ENCODE measurements around the gene SLC5A10. TPM values are rescaled to one million over a fixed set of nuclear protein-coding genes. Genes with fewer than 3 reads are reported as not detected.

Gene SLC5A10
- total RNA-seq, 4 donors from 2014 or later: not detected

- peaks cover 0 to 18% (median 15%) of the 10 kb centered on the region in 4 donors for H3K4me1 ChIP-seq
- no peak overlapping the region for H3K4me3 ChIP-seq
- TF ChIP-seq POLR2A (IDR thresholded peaks at IDR 0.05): no peak
- no peak for TF ChIP-seq CTCF (IDR thresholded peaks at IDR 0.05)
- H3K27me3 ChIP-seq: no peaks in the 10 kb centered on the region
- H3K27ac ChIP-seq: no peak overlapping the region
- no peak for DNase-seq
- no peaks in the 10 kb centered on the region for H3K9me3 ChIP-seq
- H3K36me3 ChIP-seq: peaks cover 0 to 4% (median 0%) of the 10 kb centered on the region in 3 donors
Observed at GRCh38 chr17:18995220-18995619, 43.3 kb downstream of the SLC5A10 start.

- TF ChIP-seq CTCF (IDR thresholded peaks at IDR 0.05): no peak
- no peak for TF ChIP-seq POLR2A (IDR thresholded peaks at IDR 0.05)
- Histone ChIP-seq H3K9me3 (no peaks in the 10 kb centered on the region), H3K36me3 (peaks cover 0 to 4% (median 0%) of the 10 kb centered on the region in 3 donors), H3K27me3 (no peaks in the 10 kb centered on the region), H3K4me3 (no peak overlapping the region), H3K27ac (no peak overlapping the region), H3K4me1 (peaks cover 0 to 25% (median 15%) of the 10 kb centered on the region in 4 donors)
- no peak for DNase-seq
Observed at GRCh38 chr17:18996458-18996857, 44.5 kb downstream of the SLC5A10 start.

- peaks cover 0 to 33% (median 10%) of the 10 kb centered on the region in 4 donors for H3K4me1 ChIP-seq
- TF ChIP-seq CTCF (IDR thresholded peaks at IDR 0.05) (no peak), POLR2A (IDR thresholded peaks at IDR 0.05) (no peak)
- H3K9me3 ChIP-seq: no peaks in the 10 kb centered on the region
- H3K27ac ChIP-seq: no peak overlapping the region
- DNase-seq: no peak
- no peaks in the 10 kb centered on the region for H3K27me3 ChIP-seq
- H3K4me3 ChIP-seq: no peak overlapping the region
- peaks cover 0 to 4% (median 0%) of the 10 kb centered on the region in 3 donors for H3K36me3 ChIP-seq
Observed at GRCh38 chr17:18997650-18998196, 45.8 kb downstream of the SLC5A10 start.

GRCh38 chr17:18999394-18999793 lies 47.4 kb downstream of the SLC5A10 start:
- no peaks in the 10 kb centered on the region for H3K27me3 ChIP-seq
- no peak for DNase-seq
- H3K9me3 ChIP-seq: no peaks in the 10 kb centered on the region
- H3K36me3 ChIP-seq: no peaks in the 10 kb centered on the region
- no peak overlapping the region for H3K4me3 ChIP-seq
- H3K27ac ChIP-seq: no peak overlapping the region
- TF ChIP-seq POLR2A (IDR thresholded peaks at IDR 0.05) (no peak), CTCF (IDR thresholded peaks at IDR 0.05) (no peak)
- H3K4me1 ChIP-seq: peaks cover 0 to 33% (median 4%) of the 10 kb centered on the region in 4 donors

- Histone ChIP-seq H3K27me3 (no peaks in the 10 kb centered on the region), H3K4me3 (no peak overlapping the region), H3K4me1 (peaks cover 0 to 34% (median 5%) of the 10 kb centered on the region in 4 donors), H3K36me3 (no peaks in the 10 kb centered on the region), H3K27ac (peak overlapping the region in 1 of 4 donors; percentile 90), H3K9me3 (no peaks in the 10 kb centered on the region)
- TF ChIP-seq POLR2A (IDR thresholded peaks at IDR 0.05) (no peak), CTCF (IDR thresholded peaks at IDR 0.05) (no peak)
- DNase-seq: no peak
Observed at GRCh38 chr17:18999911-19000310, 47.9 kb downstream of the SLC5A10 start.

Data from Peyer's patch (tissue), 4 donors.